ENCODE results near the gene UMAD1. TPM values are rescaled to one million over a fixed set of nuclear protein-coding genes. Genes with fewer than 3 reads are reported as not detected.
A peak's percentile ranks its signal among the peaks of the same experiment; 100 is the strongest.

The UMAD1 gene
- total RNA-seq, 1 experiment from 2014 or later = 27.4 TPM

- no peak for DNase-seq (ENCODE audit: low read depth)
Measured at GRCh38 chr7:7883394-7883793, 242.8 kb downstream of the UMAD1 start.

DNA sequence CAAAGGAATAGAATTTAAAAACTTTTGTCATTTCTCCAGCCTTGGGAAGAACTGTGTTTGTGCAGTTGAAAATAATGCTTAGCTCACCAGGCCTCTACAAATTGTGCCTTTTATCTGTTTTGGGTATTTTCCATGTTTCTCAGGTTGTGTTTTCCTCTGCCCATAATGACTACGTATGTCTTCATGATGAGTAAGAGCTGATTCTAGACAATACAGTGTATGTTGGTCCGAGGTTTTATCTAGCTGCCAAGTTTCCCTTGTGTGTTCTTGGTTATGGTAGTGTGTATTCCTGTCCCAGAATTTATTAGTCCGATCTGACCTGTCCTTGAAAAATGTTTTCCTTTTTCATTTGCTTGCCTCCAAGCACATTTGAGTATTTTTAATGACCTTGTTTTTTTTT lies 244.3 kb downstream of the UMAD1 start:
- DNase-seq (ENCODE audit: low read depth) = peak; percentile 18

DNA sequence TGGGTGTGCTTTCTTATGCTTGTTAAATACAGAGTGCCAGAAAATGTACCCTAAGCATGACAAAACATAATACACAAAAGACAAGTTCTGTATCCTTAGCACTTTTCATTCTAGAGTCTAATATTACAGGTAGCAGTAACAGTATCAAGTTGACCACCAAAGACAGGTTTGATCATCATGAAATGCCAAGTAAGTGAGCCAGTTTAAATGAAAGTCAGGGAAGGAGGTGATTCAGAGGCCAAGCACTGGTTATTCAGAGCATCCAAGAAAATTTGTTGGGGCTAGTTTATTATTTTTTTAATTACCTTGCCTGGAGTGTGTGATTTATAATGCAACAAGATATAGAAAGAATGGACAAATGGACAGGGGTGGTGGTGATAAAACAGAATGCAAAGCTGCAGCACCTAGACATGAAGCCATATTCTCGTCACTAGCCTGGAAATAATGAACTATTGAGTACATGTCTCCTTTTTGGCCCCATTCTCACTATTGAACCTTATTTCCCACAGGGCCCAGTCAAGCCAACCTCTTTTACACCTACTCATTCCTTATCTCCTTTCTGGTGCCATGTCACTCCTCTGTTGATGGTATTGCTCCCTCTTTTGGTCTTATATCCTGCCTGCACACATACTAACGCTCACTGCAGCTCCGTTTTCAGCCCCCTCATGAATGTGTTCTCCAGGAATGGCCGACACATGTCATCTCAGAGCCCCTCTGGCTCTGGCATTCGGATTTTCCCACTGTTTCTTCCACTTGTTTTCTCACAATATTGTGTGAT lies 249.4 kb downstream of the UMAD1 start:
- no peak for DNase-seq (ENCODE audit: low read depth)

DNA sequence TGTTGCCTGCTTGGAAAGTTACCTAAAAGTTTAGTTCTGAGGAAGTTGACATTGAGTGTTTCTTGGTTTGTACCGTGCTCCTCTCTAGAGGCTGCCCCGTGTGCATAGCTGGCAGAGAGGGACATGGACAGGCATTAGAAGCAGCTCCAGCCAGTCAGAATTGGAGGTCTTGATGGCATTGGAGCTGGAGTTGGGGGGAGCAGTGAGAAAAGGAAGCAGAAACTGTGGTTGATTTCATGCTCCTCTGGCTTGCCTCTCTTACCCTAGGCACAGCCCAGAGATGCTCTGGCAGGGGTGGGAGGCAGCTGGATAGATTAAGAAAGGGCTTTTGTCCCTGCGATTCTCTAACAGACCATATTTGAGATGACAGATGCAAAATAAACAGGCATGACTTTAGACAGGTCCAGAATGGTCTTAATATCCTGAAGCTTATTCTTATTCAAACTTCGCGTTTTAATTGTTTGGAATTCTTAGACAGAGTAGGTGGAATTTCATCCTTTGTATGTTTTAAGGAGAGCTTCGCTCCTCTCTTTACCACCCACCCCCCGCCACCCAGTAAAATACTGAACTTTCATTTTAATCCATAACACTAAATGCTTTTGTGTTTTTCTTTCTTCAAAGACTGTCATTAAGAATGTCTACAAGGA lies 254.6 kb downstream of the UMAD1 start:
- no peak for DNase-seq (ENCODE audit: low read depth)

GRCh38 chr7:7895754-7896153 lies 255.2 kb downstream of the UMAD1 start:
- DNase-seq (ENCODE audit: low read depth) = no peak

- no peak for DNase-seq (ENCODE audit: low read depth)
Measured at GRCh38 chr7:7897509-7897908, 257.0 kb downstream of the UMAD1 start.

GRCh38 chr7:7897949-7898515 lies 257.5 kb downstream of the UMAD1 start:
- DNase-seq (ENCODE audit: low read depth) = no peak

DNA sequence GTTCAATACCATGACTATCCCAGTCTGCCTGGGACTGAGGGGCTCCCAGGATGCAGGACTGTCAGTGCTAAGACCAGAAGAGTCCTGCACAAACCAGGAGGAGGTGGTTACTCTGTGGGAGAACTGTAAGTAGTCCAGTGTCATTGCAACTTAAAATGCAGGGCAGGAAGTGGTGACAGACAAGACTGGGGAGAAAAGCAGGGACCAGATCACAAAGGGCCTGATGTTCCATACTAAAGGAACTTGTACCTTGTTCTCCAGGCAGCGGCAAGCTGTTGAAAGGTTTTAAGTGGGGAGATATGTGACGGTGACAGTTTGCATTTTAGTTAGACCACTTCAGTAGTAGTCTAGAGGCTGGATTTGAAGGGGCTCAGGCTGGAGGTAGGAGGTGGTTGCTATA lies 262.3 kb downstream of the UMAD1 start:
- DNase-seq (ENCODE audit: low read depth) = no peak

- no peak for DNase-seq (ENCODE audit: low read depth)
Measured at GRCh38 chr7:7907306-7907705, 266.8 kb downstream of the UMAD1 start.

DNA sequence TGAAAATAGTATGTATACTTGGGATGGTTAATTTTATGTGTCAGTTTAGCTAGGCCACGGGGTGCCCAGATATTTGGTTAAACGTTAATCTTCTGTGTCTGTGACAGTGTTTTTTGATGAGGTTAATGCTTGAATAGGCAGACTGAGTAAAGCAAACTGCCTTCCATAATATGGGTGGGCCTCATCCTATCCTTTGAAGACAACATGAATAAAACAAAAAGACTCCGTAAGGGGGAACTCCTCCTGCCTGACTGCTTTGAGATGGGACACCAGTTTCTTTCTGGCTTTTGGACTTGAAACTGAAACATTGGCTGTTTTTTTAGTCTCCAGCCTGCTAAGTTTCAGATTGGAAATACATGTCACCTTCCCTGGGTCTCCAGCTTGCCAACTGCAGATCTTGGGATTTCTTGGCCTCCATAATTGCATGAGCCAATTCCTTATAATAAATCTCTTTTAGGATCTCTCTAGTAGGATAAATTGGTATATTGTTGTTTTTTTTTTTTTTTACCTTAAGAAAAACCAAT lies 268.1 kb downstream of the UMAD1 start:
- no peak for DNase-seq (ENCODE audit: low read depth)

DNA sequence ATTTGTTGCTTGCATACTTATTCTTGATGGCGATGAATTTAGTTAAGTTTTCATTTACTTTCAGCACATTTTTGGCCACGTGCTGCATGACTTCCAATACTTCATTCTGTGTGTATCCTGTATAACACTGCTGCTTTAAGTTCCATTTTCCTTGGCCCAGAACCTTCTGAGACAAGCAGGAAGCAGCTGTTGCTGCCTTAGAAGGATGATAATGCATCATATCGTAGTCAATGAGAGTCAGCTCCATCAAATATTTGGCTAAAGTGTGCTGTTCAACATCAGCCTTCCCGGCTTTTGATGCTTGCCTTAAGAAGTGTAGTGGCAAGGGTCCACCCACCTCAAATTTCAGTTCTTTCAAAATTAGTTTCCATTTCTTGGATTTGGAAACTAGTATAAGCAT lies 268.8 kb downstream of the UMAD1 start:
- no peak for DNase-seq (ENCODE audit: low read depth)

GRCh38 chr7:7911369-7912123 lies 271.0 kb downstream of the UMAD1 start:
- DNase-seq (ENCODE audit: low read depth) = peak; percentile 83

GRCh38 chr7:7912937-7913336 lies 272.4 kb downstream of the UMAD1 start:
- DNase-seq (ENCODE audit: low read depth) = no peak

GRCh38 chr7:7913504-7913903 lies 273.0 kb downstream of the UMAD1 start:
- no peak for DNase-seq (ENCODE audit: low read depth)

DNA sequence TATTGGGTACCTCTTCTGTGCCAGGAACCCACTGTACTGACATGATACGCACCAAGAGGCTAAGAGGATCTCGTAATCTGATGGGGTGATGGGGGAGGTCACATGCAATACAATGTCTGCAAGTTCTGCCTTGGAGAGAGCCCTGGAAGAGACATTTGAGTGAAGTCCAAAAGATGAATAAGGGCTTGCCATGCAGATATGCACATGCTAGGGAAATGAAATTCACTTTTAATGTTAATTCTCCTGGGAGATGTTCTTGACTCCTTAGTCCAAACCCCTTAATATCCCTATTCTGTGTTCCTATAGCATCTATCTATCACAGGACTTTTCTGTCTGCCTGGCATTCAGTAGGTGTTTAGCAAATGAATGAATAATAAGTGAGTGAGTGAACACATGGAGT lies 274.0 kb downstream of the UMAD1 start:
- DNase-seq (ENCODE audit: low read depth) = no peak

DNA sequence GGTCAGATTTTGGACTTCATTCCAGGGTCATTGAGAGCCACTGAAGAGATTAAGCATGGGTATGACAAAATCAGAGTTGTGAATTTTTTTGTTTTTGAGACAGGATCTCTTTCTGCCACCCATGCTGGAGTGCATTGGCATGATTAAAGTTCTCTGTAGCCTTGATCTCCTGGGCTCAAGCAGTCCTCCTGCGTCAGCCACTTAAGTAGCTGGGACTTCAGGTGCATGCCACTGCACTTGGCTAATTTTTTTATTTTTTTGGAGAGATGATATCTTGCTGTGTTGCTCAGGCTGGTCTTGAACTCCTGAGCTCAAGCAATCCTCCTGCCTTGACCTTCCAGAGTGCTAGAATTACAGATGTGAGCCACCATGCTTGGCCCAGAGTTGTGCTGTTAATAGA lies 275.5 kb downstream of the UMAD1 start:
- DNase-seq (ENCODE audit: low read depth) = no peak

DNA sequence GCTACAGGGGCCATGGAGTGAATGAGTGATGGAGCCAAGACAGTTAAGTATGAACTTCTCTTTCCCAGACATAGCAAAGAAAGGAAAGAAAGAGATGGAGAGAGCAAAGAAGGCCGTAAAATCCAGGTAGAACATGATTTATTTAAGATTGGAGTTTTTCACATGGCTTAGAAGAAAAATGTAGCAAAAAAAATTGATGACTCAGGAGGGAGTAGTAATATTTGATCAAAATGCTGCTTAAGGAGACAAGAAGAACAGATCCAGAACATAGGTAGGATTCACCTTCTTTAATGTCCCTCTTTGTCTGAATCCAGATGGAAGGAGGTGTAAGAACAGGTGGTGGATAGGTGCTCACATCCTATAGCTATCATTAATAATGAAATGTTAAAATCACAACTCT lies 277.0 kb downstream of the UMAD1 start:
- DNase-seq (ENCODE audit: low read depth) = no peak

GRCh38 chr7:7918736-7919448 lies 278.3 kb downstream of the UMAD1 start:
- DNase-seq (ENCODE audit: low read depth) = no peak

DNA sequence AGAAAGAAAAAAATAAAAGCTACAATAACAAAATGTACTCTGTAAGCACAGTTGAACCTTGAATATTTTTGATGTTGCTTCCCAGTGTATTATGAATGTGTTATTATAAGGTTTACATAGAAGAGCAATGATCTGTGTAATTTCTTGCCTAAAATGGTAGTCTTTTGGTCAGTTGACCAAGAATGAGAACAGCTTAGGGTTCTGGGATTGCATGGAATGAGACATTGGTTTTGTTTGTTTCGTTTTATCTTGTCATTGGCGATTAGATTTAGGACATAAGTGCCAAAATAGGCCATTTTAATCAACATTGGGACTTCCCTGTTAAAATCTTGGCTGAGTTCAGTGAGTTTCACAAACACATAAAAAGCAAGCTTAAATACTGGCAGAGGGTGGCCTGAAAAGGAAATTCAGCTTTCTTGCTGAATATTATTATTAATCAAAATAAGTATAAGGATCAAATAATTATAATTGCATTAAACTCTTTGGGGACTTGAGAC lies 278.9 kb downstream of the UMAD1 start:
- no peak for DNase-seq (ENCODE audit: low read depth)

DNA sequence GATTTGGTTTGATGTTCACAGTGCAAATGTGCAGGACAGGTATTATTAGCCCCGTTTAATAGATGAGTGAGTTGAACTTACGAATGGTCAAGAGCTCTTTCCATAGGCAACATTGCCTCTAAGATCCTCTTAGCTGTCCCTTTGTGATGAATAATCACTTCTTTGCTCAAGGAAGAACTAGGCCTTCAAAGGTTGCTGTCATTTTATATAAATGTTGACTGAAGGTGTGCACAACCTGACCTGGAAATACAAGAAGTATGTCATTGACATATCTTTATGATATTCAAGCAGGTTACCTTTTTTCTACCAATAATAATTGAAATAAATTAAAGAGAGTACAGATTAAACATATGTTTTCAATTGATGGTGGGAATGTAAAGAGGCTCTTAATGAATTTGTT lies 279.5 kb downstream of the UMAD1 start:
- no peak for DNase-seq (ENCODE audit: low read depth)

GRCh38 chr7:7920481-7920880 lies 279.9 kb downstream of the UMAD1 start:
- DNase-seq (ENCODE audit: low read depth) = no peak
